Muscle layer of colon (tissue), 2 donors: ENCODE results near the gene F10.
"Not testable (repeated sequence)": the region's sequence is repeated elsewhere in the genome, so short reads cannot be mapped to it uniquely, and the experiment has no call there.

Experiments used
- H3K27ac ChIP-seq: one replicate; pipeline ENCODE4 v1.7.0; 2013; ENCODE audit warnings: low read depth, mild to moderate bottlenecking, low read length, moderate library complexity
- H3K27me3 ChIP-seq, 2 donors: one replicate each; pipeline ENCODE4 v1.7.0; 2013; ENCODE audit warnings: low read length in 2 of 2, mild to moderate bottlenecking in 2 of 2; ENCODE audit not compliant: insufficient read depth in 2 of 2, control insufficient read depth in 1 of 2
- H3K36me3 ChIP-seq: one replicate; pipeline ENCODE4 v1.7.0; 2013; ENCODE audit warnings: mild to moderate bottlenecking, low read length; ENCODE audit not compliant: insufficient read depth
- H3K4me1 ChIP-seq: one replicate; pipeline ENCODE4 v1.7.0; 2013; ENCODE audit warnings: mild to moderate bottlenecking, low read length; ENCODE audit not compliant: insufficient read depth
- H3K4me3 ChIP-seq, 2 donors: one replicate each; pipeline ENCODE4 v1.7.0; 2013; ENCODE audit warnings: low read length in 2 of 2, low read depth in 1 of 2, mild to moderate bottlenecking in 1 of 2, moderate library complexity in 1 of 2
- H3K9ac ChIP-seq: one replicate; pipeline ENCODE4 v1.7.0; 2013; ENCODE audit warnings: low read length
- H3K9me3 ChIP-seq: one replicate; pipeline ENCODE4 v1.7.0; 2013; ENCODE audit warnings: mild to moderate bottlenecking, low read length
- donor health status: abdominal sarcoma.
- donor health status: Adenocarcinoma of cecum.

Gene F10

DNA sequence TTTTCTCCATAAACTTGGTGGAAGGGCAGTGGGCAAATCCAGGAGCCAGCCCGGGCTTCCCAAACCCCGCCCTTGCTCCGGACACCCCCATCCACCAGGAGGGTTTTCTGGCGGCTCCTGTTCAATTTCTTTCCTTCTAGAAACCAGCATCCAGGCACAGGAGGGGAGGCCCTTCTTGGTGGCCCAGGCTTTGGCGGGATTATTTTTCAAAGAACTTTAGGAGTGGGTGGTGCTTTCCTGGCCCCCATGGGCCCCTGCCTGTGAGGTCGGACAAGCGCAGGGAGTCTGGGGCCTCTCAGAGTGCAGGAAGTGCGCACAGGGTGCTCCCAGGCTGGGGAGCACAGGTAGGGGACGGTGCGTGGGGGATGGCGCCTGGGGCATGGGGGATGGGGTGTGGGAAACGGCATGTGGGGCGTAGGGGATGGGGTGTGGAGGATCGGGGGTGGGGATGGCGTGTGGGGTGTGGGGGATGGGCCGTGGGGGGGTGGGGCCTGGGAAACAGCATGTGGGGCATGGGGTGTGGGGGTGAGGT, 16.6 kb upstream of the F10 start:
- no peak overlapping the region for H3K9ac ChIP-seq
- H3K4me3 ChIP-seq, result no peak overlapping the region
- H3K27ac ChIP-seq, result no peak overlapping the region
- H3K36me3 ChIP-seq, result no peaks in the 10 kb centered on the region
- peaks cover 3 to 29% of the 10 kb centered on the region in 2 donors for H3K27me3 ChIP-seq
- H3K4me1 ChIP-seq, result no peaks in the 10 kb centered on the region
- no peaks in the 10 kb centered on the region for H3K9me3 ChIP-seq

GRCh38 chr13:113106711-113107351, 15.8 kb upstream of the F10 start:
- Histone ChIP-seq H3K4me3 (no peak overlapping the region), H3K4me1 (no peaks in the 10 kb centered on the region), H3K27ac (no peak overlapping the region), H3K9me3 (no peaks in the 10 kb centered on the region), H3K36me3 (no peaks in the 10 kb centered on the region), H3K27me3 (peaks cover 6 to 31% of the 10 kb centered on the region in 2 donors), H3K9ac (no peak overlapping the region)

GRCh38 chr13:113108521-113108920, 14.1 kb upstream of the F10 start:
- H3K4me3 ChIP-seq, result not testable (repeated sequence)

DNA sequence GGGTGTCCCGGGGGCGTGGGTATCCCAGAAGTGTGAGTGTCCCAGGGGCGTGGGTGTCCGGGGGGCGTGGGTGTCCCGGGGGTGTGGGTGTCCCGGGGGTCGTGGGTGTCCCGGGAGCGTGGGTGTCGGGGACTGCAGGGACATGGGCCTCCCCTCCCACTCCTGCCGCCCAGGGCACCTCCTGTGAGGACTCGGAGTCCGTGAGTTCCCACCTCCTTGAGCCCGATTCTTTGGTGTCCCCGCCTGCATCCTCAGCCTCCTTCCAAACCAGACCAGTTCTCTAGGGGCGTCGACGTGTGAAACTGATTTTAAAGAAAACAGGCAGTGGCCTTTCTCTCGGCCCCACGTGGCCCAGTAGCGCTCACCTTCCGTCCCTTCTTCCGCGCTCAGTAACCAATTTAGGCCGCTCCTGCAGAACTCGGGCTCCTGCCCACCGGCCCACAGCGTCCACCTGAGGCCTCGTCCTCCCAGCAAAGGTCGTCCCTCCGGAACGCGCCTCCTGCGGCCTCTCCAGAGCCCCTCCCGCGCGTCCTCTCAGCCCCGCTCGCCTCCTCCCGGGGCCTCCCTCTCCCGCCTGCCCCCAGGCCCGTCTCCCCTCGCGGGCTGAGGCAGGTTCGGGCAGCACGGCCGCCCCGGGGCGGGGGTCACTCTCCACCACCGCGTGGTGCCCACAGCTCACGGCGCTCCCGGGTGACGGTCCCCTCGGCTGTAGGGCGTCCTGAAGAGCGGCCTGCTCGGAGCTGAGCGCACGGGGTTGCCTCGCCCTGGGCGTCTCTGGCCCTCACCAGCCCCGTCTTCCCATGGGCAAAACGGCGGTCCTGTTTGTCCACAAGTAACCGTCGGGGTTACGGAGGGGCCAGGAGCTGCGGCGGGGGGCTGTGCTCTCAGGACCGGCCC, 13.2 kb upstream of the F10 start:
- Histone ChIP-seq H3K4me3 (no peak overlapping the region), H3K9ac (no peak overlapping the region), H3K36me3 (no peaks in the 10 kb centered on the region), H3K9me3 (no peaks in the 10 kb centered on the region), H3K4me1 (no peaks in the 10 kb centered on the region), H3K27me3 (peaks cover 6 to 25% of the 10 kb centered on the region in 2 donors), H3K27ac (no peak overlapping the region)

More at GRCh38 chr13:113108521-113108920, 14.1 kb upstream of the F10 start:
- H3K36me3 ChIP-seq, H3K27ac ChIP-seq, H3K4me1 ChIP-seq, H3K9ac ChIP-seq, H3K9me3 ChIP-seq: not testable (repeated sequence)
- H3K27me3 ChIP-seq, result peaks cover 6 to 31% of the 10 kb centered on the region in 2 donors

- no peaks in the 10 kb centered on the region for H3K4me1 ChIP-seq
- H3K27me3 ChIP-seq, result peaks cover 6 to 25% of the 10 kb centered on the region in 2 donors
- H3K27ac ChIP-seq, result no peak overlapping the region
- H3K36me3 ChIP-seq, result no peaks in the 10 kb centered on the region
- H3K9ac ChIP-seq, result no peak overlapping the region
- H3K9me3 ChIP-seq, result no peaks in the 10 kb centered on the region
- H3K4me3 ChIP-seq, result no peak overlapping the region
Measured at GRCh38 chr13:113110048-113110851, 12.3 kb upstream of the F10 start.

- Histone ChIP-seq H3K4me3 (no peak overlapping the region), H3K4me1 (no peaks in the 10 kb centered on the region), H3K27ac (no peak overlapping the region), H3K9me3 (no peaks in the 10 kb centered on the region), H3K27me3 (peaks cover 6 to 22% of the 10 kb centered on the region in 2 donors), H3K9ac (no peak overlapping the region), H3K36me3 (no peaks in the 10 kb centered on the region)
Measured at GRCh38 chr13:113110852-113111315, 11.7 kb upstream of the F10 start.

DNA sequence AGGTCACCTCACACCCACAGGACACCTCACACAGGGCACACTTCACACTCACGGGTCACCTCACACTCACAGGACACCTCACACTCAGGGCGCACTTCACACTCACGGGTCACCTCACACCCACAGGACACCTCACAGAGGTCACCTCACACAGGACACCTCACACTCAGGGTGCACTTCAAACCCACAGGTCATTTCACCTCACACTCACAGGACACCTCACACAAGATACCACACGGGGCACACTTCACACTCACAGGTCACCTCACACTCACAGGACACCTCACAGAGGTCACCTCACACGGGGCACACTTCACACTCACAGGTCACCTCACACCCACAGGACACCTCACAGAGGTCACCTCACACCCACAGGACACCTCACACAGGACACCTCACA, 10.8 kb upstream of the F10 start:
- H3K27ac ChIP-seq, H3K4me1 ChIP-seq, H3K4me3 ChIP-seq, H3K9ac ChIP-seq, H3K36me3 ChIP-seq, H3K9me3 ChIP-seq: not testable (repeated sequence)
- H3K27me3 ChIP-seq, result peaks cover 6 to 22% of the 10 kb centered on the region in 2 donors

GRCh38 chr13:113112475-113112874, 10.1 kb upstream of the F10 start:
- not testable (repeated sequence) for H3K36me3 ChIP-seq, H3K4me3 ChIP-seq, H3K9me3 ChIP-seq, H3K9ac ChIP-seq, H3K27ac ChIP-seq, H3K4me1 ChIP-seq
- H3K27me3 ChIP-seq, result peaks cover 6 to 22% of the 10 kb centered on the region in 2 donors

DNA sequence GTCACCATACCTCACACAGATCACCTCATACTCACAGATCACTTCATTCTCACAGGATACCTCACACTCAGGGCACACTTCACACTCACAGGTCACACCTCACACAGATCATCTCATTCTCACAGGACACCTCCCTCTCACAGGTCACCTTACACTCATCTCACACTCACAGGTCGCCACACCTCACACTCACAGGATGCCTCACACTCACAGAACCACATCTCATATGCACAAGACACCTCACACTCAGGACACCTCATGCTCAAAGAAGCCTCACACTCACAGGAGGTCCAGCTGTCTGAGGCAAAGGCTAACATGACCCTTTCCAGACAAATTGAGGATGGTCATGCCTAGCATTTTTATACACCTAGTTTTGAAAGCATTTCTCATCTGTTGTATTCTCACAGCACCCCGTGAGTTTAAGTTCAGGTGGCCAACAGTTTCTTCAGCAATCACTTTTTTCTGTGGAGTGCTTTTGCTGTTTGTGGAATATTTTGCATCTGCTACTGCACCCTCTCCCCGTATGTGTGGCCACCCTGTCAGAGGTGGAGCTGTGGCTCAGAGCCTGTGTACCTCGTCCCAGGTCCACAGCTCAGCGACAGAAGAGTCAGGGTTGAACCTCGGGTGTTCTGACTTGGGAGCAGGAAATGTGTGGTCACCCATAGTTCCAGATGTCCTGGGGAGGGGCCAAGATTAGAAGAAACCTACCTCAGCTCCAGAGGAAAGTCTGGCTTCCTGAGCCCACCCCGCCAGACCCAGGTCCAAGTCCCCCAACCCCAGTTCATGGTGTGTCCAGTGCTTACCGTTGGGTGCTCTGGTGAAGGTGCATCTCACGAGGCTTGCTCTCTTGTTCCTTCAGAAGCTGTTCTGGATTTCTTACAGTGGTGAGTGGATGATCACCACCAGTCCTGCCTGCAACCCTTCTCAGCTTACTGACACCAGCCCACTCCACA, 9.4 kb upstream of the F10 start:
- Histone ChIP-seq H3K27me3 (peaks cover 6 to 22% of the 10 kb centered on the region in 2 donors), H3K4me3 (no peak overlapping the region), H3K36me3 (no peaks in the 10 kb centered on the region), H3K9me3 (no peaks in the 10 kb centered on the region), H3K4me1 (no peaks in the 10 kb centered on the region), H3K27ac (no peak overlapping the region), H3K9ac (no peak overlapping the region)

DNA sequence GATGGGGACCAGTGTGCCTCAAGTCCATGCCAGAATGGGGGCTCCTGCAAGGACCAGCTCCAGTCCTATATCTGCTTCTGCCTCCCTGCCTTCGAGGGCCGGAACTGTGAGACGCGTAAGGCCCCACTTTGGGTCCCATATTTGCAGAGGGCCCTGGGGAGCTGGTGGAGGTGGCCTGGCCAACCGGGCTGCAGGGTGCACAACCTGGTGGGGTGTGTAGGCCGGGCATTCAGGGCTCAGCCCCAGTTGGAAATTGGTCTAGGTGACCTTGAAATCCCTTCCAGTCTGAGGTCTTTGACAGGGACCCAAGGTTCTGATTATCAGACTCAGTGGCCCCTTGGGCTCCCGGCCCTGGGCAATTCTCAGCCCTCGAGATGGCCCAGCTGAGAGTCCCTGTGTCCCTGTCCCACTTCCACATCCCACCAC, 8.7 kb upstream of the F10 start:
- H3K4me1 ChIP-seq, result no peaks in the 10 kb centered on the region
- H3K4me3 ChIP-seq, result no peak overlapping the region
- no peak overlapping the region for H3K9ac ChIP-seq
- no peaks in the 10 kb centered on the region for H3K36me3 ChIP-seq
- H3K9me3 ChIP-seq, result no peaks in the 10 kb centered on the region
- peaks cover 6 to 22% of the 10 kb centered on the region in 2 donors for H3K27me3 ChIP-seq
- H3K27ac ChIP-seq, result no peak overlapping the region
